IMR-90 (cell line): Measurements from ENCODE around the gene BAD. TPM values are rescaled to one million over a fixed set of nuclear protein-coding genes. Genes with fewer than 3 reads are reported as not detected.

Experiments
- ATAC-seq: fragments of 200-7000 bp; cut with Tn5 transposase; 2 replicates; pipeline ENCODE4 v1.9.1; 2020; ENCODE audit warnings: low read depth, mild to moderate bottlenecking, moderate library complexity
- BruUV-seq: library from RNA; stranded (reverse); fragments of 400-500 nt; replicated peaks from 2 replicates; lab custom pipeline; 2021; lab: Mats Ljungman, UMichigan
- CTCF ChIA-PET: fragments of 300-600 bp; formaldehyde crosslinking; extraction: SDS; loops from one replicate; lab custom pipeline; 2021; ENCODE audit warnings: antibody characterized with exemption; lab: Yijun Ruan, JAX
- POLR2A ChIA-PET: fragments of 300-600 bp; sonication (Branson Sonifier 250); formaldehyde crosslinking; loops from one replicate; lab custom pipeline; 2022; ENCODE audit warnings: antibody characterized with exemption; ENCODE audit not compliant: unreplicated experiment; lab: Charles Lee
- DNase-seq: peaks from one replicate; pipeline ENCODE4 v3.0.0; 2013
- H2AFZ ChIP-seq: replicated peaks from 2 replicates; pipeline ENCODE3; 2013; ENCODE audit warnings: low read length, mild to moderate bottlenecking; ENCODE audit not compliant: poor library complexity
- H2AK5ac ChIP-seq: 2 replicates; pipeline ENCODE4 v1.6.1; 2013; ENCODE audit warnings: low read depth, low read length, inconsistent platforms
- H2AK9ac ChIP-seq: replicated peaks from 2 replicates; pipeline ENCODE3; 2013; ENCODE audit warnings: mild to moderate bottlenecking, low read depth, low read length, moderate library complexity; ENCODE audit not compliant: poor library complexity
- H2BK120ac ChIP-seq: 2 replicates; pipeline ENCODE4 v1.6.1; 2013; ENCODE audit warnings: low read depth, low read length, inconsistent platforms
- H2BK15ac ChIP-seq: 3 replicates; pipeline ENCODE4 v1.6.1; 2013; ENCODE audit warnings: low read depth, low read length, inconsistent platforms
- H2BK20ac ChIP-seq: 2 replicates; pipeline ENCODE4 v1.6.1; 2013; ENCODE audit warnings: low read depth, mild to moderate bottlenecking, inconsistent platforms, low read length, moderate library complexity
- H2BK5ac ChIP-seq: 2 replicates; pipeline ENCODE4 v1.6.1; 2013; ENCODE audit warnings: mild to moderate bottlenecking, low read depth, low read length, inconsistent platforms; ENCODE audit not compliant: poor library complexity, severe bottlenecking
- H3K14ac ChIP-seq: replicated peaks from 2 replicates; pipeline ENCODE4 v1.6.1; 2013; ENCODE audit warnings: low read depth, low read length, inconsistent platforms
- H3K18ac ChIP-seq: 2 replicates; pipeline ENCODE4 v1.6.1; 2013; ENCODE audit warnings: low read depth, low read length, control low read depth
- H3K23ac ChIP-seq: 2 replicates; pipeline ENCODE4 v1.6.1; 2013; ENCODE audit warnings: low read depth, low read length, inconsistent platforms
- H3K27ac ChIP-seq: 2 replicates; pipeline ENCODE4 v1.5.1; 2013; ENCODE audit warnings: mild to moderate bottlenecking, control low read depth, low read length; ENCODE audit not compliant: insufficient read depth
- H3K27me3 ChIP-seq: 2 replicates; pipeline ENCODE4 v1.6.1; 2013; ENCODE audit warnings: low read length; ENCODE audit not compliant: control insufficient read depth, insufficient read depth
- H3K36me3 ChIP-seq: 2 replicates; pipeline ENCODE4 v1.6.1; 2013; ENCODE audit warnings: low read length, mixed read lengths; ENCODE audit not compliant: control insufficient read depth, insufficient read depth
- H3K4ac ChIP-seq: 2 replicates; pipeline ENCODE4 v1.6.1; 2013; ENCODE audit warnings: low read depth, low read length, inconsistent platforms
- H3K4me1 ChIP-seq: 2 replicates; pipeline ENCODE4 v1.6.1; 2013; ENCODE audit warnings: low read length, mixed read lengths; ENCODE audit not compliant: control insufficient read depth, insufficient read depth
- H3K4me2 ChIP-seq: 2 replicates; pipeline ENCODE4 v1.6.1; 2013; ENCODE audit warnings: low read depth, mild to moderate bottlenecking, control low read depth, low read length, moderate library complexity
- H3K4me3 ChIP-seq: 2 replicates; pipeline ENCODE4 v1.5.1; 2013; ENCODE audit warnings: low read depth, mild to moderate bottlenecking, control low read depth, low read length, moderate library complexity; ENCODE audit not compliant: insufficient read depth
- H3K56ac ChIP-seq: 2 replicates; pipeline ENCODE4 v1.6.1; 2013; ENCODE audit warnings: low read length, inconsistent platforms; ENCODE audit not compliant: insufficient read depth; ENCODE audit errors: extremely low read depth
- H3K79me1 ChIP-seq, 2 experiments: 2 replicates each; pipeline ENCODE4 v1.6.1; 2013; ENCODE audit warnings: low read length in 2 of 2, inconsistent platforms in 1 of 2, low read depth in 1 of 2
- H3K9ac ChIP-seq: 2 replicates; pipeline ENCODE4 v1.6.1; 2013; ENCODE audit warnings: low read depth, low read length, control low read depth
- H3K9me1 ChIP-seq: 2 replicates; pipeline ENCODE4 v1.6.1; 2013; ENCODE audit warnings: low read length, inconsistent platforms; ENCODE audit not compliant: insufficient read depth
- H3K9me3 ChIP-seq: 2 replicates; pipeline ENCODE4 v1.6.1; 2013; ENCODE audit warnings: low read length; ENCODE audit not compliant: control insufficient read depth, insufficient read depth
- H4K20me1 ChIP-seq: 2 replicates; pipeline ENCODE4 v1.6.1; 2013; ENCODE audit warnings: low read length, inconsistent platforms; ENCODE audit not compliant: insufficient read depth
- H4K5ac ChIP-seq: 2 replicates; pipeline ENCODE4 v1.6.1; 2013; ENCODE audit warnings: mild to moderate bottlenecking, low read depth, low read length, control low read depth
- H4K8ac ChIP-seq, 2 experiments: 2 replicates each; pipeline ENCODE4 v1.6.1; 2013; ENCODE audit warnings: low read depth in 2 of 2, low read length in 2 of 2, control low read depth in 1 of 2, inconsistent platforms in 1 of 2
- H4K91ac ChIP-seq: 2 replicates; pipeline ENCODE4 v1.6.1; 2013; ENCODE audit warnings: low read depth, low read length, inconsistent platforms; ENCODE audit not compliant: insufficient read depth
- CEBPB ChIP-seq: IDR thresholded peaks from 2 replicates; pipeline ENCODE4 v1.6.1; 2012; ENCODE audit warnings: low read depth, low read length, improper control_type of control experiment
- CHD1 ChIP-seq: IDR thresholded peaks from 2 replicates; pipeline ENCODE4 v1.6.1; 2012; ENCODE audit warnings: low read depth, low read length, improper control_type of control experiment
- CTCF ChIP-seq: conservative IDR thresholded peaks from 2 replicates; pipeline ENCODE4 v1.5.1; 2012; ENCODE audit warnings: mild to moderate bottlenecking, low read depth, low read length, improper control_type of control experiment
- ELK1 ChIP-seq: fragments of 150-350 bp; IDR thresholded peaks from 2 replicates; pipeline ENCODE4 v1.6.1; 2016; ENCODE audit warnings: low read depth, mild to moderate bottlenecking, low read length, moderate library complexity, borderline replicate concordance
- MAZ ChIP-seq: IDR thresholded peaks from 2 replicates; pipeline ENCODE4 v1.6.1; 2012; ENCODE audit warnings: low read depth, mild to moderate bottlenecking, low read length, improper control_type of control experiment, moderate library complexity, borderline replicate concordance
- MXI1 ChIP-seq: IDR thresholded peaks from 2 replicates; pipeline ENCODE4 v1.6.1; 2012; ENCODE audit warnings: low read depth, mild to moderate bottlenecking, low read length, moderate library complexity, borderline replicate concordance
- NFE2L2 ChIP-seq: fragments of 150-350 bp; IDR thresholded peaks from 2 replicates; pipeline ENCODE4 v1.6.1; 2016; ENCODE audit warnings: low read depth, mild to moderate bottlenecking, low read length
- POLR2A ChIP-seq: IDR thresholded peaks from 2 replicates; pipeline ENCODE4 v1.6.1; 2012; ENCODE audit warnings: mild to moderate bottlenecking, low read depth, low read length
- RAD21 ChIP-seq: IDR thresholded peaks from 2 replicates; pipeline ENCODE4 v1.6.1; 2012; ENCODE audit warnings: low read length, improper control_type of control experiment
- RCOR1 ChIP-seq: IDR thresholded peaks from 2 replicates; pipeline ENCODE4 v1.6.1; 2012; ENCODE audit warnings: mild to moderate bottlenecking, low read length, improper control_type of control experiment; ENCODE audit not compliant: insufficient replicate concordance
- RFX5 ChIP-seq: IDR thresholded peaks from 2 replicates; pipeline ENCODE4 v1.8.0; 2012; ENCODE audit warnings: low read depth, mild to moderate bottlenecking, low read length, moderate library complexity
- SMC3 ChIP-seq: fragments of 150-350 bp; IDR thresholded peaks from 2 replicates; pipeline ENCODE4 v1.6.1; 2016; ENCODE audit warnings: low read depth, mild to moderate bottlenecking, antibody characterized with exemption, low read length, moderate library complexity
- WGBS, 2 experiments: methylation state at CpG; one replicate each; pipeline versions ENCODE4 v1.1.5 to v1.1.7; 2013; ENCODE audit warnings: missing lambda C conversion rate in 2 of 2; ENCODE audit not compliant: insufficient read length in 1 of 2; ENCODE audit errors: extremely low coverage in 2 of 2; 5-methylcytosine and 5-hydroxymethylcytosine counted together
- dilution Hi-C: fragments of 300-500 bp; cut with HindIII; formaldehyde crosslinking; loops from one replicate; pipeline ENCODE4 v1.14.3; 2018; ENCODE audit warnings: low sequenced_read_pairs; ENCODE audit not compliant: unreplicated experiment
- in situ Hi-C: fragments of 300-500 bp; cut with MboI; formaldehyde crosslinking; loops from 3 replicates; pipeline ENCODE4 v1.14.3; 2019; ENCODE audit warnings: low sequenced_read_pairs, inconsistent platforms, mixed read lengths
- intact Hi-C: fragments of 100-400 bp; cut with micrococcal nuclease; formaldehyde crosslinking; loops from 2 replicates; pipeline ENCODE4 v1.10.0; 2022
- polyA plus RNA-seq, 3 experiments: library from polyadenylated mRNA; depleted of rRNA; stranded (reverse); fragments of >200 nt; gene quantifications; 2 replicates each; pipeline ENCODE4 v1.2.3, GENCODE V29; 2012; ENCODE audit warnings: low replicate concordance in 1 of 3
- total RNA-seq: library from RNA; depleted of rRNA; stranded (reverse); fragments of >200 nt; gene quantifications from 2 replicates; pipeline ENCODE4 v1.2.3, GENCODE V29; 2012
- TF ChIP-seq, protein P1 (sequence below): fragments of 150-350 bp; IDR thresholded peaks from 2 replicates; pipeline ENCODE4 v1.6.1; 2017; ENCODE audit warnings: mild to moderate bottlenecking, antibody characterized with exemption, low read length, low read depth

BAD gene
- total and polyA plus RNA-seq, 2 of the 4 experiments (the other 2 are of a cell fraction) = 30.3 to 68.0 TPM

DNA sequence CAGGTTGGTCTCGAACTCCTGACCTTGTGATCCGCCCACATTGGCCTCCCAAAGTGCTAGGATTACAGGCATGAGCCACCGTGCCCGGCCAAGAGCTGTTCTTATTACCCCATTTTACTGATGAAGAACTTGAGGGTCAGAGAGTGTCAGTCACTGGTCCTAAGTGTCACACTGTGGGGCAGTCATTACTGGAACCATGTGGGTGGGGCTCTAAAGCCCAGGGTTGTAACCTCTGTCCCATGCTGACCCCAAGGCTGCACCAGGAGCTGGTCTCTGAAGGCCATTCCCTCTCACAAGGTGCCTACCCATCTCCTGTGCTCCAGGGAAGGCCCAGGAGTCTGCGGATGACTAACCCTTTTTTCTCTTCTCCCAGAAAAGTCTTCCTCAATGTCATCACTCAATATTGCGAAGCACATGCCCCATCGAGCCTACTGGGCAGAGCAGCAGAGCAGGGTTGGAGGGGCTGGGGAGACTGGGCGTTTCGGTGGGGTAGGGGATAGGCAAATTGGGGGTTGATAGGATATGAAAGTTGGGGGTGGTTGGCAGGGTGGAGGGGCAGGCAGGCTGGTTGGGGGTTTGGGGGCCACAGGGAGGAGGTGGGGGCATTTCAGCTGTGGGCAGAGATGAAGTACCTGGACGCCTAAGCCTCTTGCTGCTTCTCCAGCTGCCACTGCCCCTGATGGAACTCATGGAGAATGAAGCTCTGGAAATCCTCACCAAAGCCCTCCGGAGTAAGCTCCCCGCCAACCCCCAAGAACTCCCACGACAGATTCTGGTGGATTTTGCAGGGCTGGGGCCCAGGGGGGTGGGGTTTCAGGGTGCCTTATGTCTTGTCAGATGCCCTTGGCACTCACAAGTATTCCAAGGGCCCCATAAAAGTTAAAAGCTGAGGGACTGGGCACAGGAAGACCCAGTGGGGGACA lies 18.9 kb upstream of the BAD start:
- H3K23ac ChIP-seq = no peak overlapping the region
- no peak overlapping the region for H3K9ac ChIP-seq
- DNase-seq (no peak), ATAC-seq (no peak)
- no peak overlapping the region for H3K56ac ChIP-seq
- no peak overlapping the region for H3K4me2 ChIP-seq
- 0 out of 2 replicates have a peak overlapping the region, but pooled peaks have one; percentile 24 for H2AK5ac ChIP-seq
- no peak overlapping the region for H3K4ac ChIP-seq
- H3K9me3 ChIP-seq = no peaks in the 10 kb centered on the region
- peaks cover 25% of the 10 kb centered on the region for H3K27me3 ChIP-seq
- peaks cover 12% of the 10 kb centered on the region for H3K4me1 ChIP-seq
- no peak overlapping the region for H3K18ac ChIP-seq
- intact Hi-C loops = loop anchor here (1.0 to 10.0 kb wide), 3 partner anchors 28 to 299 kb away; partner anchors contain the start of gene DNAJC4
- ChIA-PET POLR2A (no interaction called here), CTCF (interaction anchor here (1.0 to 1.8 kb wide), 4 partner anchors 28 to 99 kb away, joined by 3 to 13 read pairs (median 6); partner anchors contain the start of gene PLCB3)
- no peak overlapping the region for H3K27ac ChIP-seq
- H3K36me3 ChIP-seq = no peaks in the 10 kb centered on the region
- no peak overlapping the region for H2BK120ac ChIP-seq
- H2AK9ac ChIP-seq = no peak overlapping the region
- in situ Hi-C loops = loop anchor here (5.0 kb wide), 1 partner anchor 101 kb away; no protein-coding TSS in a partner anchor
- H4K5ac ChIP-seq = no peak overlapping the region
- dilution Hi-C loops = no loop called here
- no peak overlapping the region for H4K91ac ChIP-seq
- H2BK5ac ChIP-seq = no peak overlapping the region
- H2BK15ac ChIP-seq = no peak overlapping the region
- H3K79me1 ChIP-seq = peaks cover 14 to 20% of the 10 kb centered on the region in 2 experiments; a peak in 3 of 4 replicates
- BruUV-seq = no TSS peak
- peaks cover 11% of the 10 kb centered on the region for H4K20me1 ChIP-seq
- H3K4me3 ChIP-seq = no peak overlapping the region
- H4K8ac ChIP-seq = no peak overlapping the region
- H3K14ac ChIP-seq = no peak overlapping the region
- 77% methylated on average over 3 of the region's 13 CpGs; no CpG with 5 or more reads in 1 of the 2 experiments for WGBS, 2 experiments
- H2BK20ac ChIP-seq = no peak overlapping the region
- H2AFZ ChIP-seq = no peak overlapping the region
- no peaks in the 10 kb centered on the region for H3K9me1 ChIP-seq
- TF ChIP-seq MAZ (no peak), CEBPB (no peak), RAD21 (no peak), ELK1 (no peak), SMC3 (no peak), CHD1 (no peak), CTCF (no peak), MXI1 (no peak), NFE2L2 (no peak), RFX5 (no peak), RCOR1 (no peak), POLR2A (no peak)
- TF ChIP-seq, protein P1, sequence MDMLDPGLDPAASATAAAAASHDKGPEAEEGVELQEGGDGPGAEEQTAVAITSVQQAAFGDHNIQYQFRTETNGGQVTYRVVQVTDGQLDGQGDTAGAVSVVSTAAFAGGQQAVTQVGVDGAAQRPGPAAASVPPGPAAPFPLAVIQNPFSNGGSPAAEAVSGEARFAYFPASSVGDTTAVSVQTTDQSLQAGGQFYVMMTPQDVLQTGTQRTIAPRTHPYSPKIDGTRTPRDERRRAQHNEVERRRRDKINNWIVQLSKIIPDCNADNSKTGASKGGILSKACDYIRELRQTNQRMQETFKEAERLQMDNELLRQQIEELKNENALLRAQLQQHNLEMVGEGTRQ = no peak
